NCI-H2196 (cell line): ENCODE data around the gene CARD6.
"Not testable (repeated sequence)": the region's sequence is repeated elsewhere in the genome, so short reads cannot be mapped to it uniquely, and the experiment has no call there.

ENCODE experiments used
- DNase-seq: peaks from one replicate; lab custom pipeline; 2025; ENCODE audit not compliant: unreplicated experiment; lab: John Stamatoyannopoulos, UW

Gene CARD6

DNA sequence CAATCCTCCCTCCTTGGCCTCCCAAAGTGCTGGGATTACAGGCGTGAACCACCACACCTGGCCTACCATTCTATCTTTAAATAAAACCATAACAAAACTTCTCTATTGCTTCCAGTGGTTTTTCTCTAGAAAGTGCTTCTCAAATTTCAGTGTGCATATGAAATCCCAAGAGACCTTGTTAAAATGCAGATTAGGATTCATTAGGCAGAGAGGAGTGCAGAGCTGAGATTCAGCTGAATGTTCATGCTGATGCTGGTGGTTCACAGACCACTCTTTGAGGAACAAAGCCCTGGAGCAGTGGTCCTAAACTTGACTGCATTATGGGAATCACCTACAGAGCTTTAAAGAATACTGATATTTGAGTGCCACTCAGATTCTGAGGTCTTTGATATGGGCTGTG, 28.2 kb downstream of the CARD6 start:
- DNase-seq = no peak

DNA sequence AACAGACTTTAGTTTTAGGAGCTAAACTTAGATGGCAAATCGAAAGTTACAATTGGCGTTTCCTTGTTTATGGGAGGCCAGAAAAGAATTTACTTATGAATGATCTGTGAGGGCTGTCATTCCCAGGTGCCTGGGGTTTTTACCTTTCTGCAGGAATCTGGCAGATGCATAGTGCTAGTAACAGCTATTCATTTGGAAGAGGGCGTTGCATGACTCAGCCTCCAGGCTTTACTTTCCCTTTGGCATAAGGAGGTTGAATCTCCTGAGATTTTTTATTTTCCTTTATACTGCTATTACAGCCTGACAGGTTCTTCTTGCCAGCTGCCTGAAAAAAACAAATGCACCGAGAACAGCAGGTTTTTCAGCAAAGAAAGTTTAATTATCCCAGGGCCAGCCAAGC, 30.0 kb downstream of the CARD6 start:
- no peak for DNase-seq

- not testable (repeated sequence) for DNase-seq
These were observed 31.1 kb downstream of the CARD6 start for GRCh38 chr5:40872253-40872652.

DNA sequence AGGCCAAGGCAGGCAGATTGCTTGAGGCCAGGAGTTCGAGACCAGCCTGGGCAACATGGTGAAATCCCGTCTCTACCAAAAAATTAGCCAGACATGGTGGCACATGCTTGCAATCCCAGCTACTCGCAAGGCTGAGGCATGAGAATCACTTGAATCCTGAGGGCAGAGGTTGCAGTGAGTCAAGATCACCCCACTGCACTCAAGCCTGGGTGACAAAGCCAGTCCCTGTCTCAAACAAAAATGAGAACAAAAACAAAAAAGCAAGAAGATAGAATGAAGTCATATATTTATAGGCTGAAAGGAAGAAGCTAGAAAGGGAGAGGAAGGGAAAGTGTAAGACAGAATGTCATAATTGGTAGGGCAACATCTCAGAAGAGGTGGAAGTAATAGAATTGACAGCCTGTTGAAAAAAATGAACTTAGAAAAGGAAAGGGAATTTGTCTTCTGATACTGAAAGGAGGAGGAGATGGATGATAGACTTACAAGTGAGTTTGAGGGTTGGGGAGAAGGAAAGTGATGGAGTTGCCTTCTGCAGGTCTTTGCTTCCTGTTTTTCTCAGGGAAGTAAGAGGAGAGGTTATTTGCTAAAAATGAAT, 32.2 kb downstream of the CARD6 start:
- DNase-seq = no peak

DNA sequence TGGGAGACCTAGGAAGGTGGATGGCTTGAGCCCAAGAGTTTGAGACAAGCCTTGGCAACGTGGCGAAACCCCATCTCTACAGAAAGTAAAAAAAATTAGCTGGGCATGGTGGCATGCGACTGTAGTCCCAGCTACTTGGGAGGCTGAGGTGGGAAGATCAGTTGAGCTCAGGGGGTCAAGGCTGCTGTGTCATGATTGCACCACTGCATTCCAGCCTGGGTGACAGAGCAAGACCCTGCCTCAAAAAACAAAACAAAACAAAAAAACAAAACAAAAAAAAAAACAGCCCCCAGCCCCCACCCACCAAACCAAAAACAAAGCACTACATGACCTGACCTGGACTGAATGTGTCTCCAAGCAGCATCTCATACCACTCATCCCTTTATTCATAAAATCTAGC, 34.8 kb downstream of the CARD6 start:
- DNase-seq = no peak

DNA sequence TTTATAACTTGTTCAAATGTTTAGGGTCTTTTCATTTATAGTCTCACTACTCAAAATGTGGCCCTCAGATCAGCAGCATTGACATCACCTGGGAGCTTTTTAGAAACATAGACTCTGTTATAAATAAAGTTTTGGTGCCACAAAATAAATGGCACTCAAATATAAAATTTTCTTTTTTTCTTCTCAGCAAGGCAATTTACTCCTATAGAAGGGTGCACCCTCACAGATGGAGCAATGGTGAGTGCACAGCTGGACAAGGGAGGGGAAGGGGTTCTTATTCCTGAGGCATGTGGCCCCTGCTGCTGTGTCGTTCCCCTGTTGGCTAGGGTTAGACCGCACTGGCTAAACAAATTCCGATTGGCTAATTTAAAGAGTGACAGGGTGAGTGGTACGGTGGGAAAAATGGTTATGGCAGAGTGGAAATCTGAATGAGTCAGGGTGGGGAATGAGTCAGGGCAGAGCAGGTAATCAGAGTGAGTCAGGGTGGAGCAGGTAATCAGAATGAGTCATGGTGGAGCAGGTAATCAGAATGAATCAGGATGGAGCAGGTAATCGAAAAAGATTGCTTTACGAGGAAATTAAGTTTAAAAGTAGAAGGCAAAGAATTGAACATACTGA, 36.3 kb downstream of the CARD6 start:
- no peak for DNase-seq

GRCh38 chr5:40879163-40879942, 38.2 kb downstream of the CARD6 start:
- peak; percentile 41 for DNase-seq

DNA sequence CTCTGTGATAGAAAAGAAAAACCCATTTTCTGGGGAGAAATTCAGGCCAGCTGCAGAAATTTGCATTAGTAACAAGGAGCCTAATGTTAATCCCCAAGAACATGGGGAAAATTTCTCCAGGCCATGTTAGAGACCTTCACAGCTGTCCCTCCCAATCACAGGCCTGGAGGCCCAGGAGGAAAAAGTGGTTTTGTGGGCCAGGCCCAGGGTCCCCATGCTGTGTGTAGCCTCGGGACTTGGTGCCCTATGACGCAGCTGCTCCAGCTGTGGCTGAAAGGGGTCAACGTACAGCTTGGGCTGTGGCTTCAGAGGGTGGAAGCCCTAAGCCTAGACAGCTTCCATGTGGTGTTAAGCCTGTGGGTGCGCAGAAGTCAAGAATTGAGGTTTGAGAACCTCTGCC, 41.1 kb downstream of the CARD6 start:
- no peak for DNase-seq

GRCh38 chr5:40883051-40883450, 41.9 kb downstream of the CARD6 start:
- DNase-seq = not testable (repeated sequence)

DNA sequence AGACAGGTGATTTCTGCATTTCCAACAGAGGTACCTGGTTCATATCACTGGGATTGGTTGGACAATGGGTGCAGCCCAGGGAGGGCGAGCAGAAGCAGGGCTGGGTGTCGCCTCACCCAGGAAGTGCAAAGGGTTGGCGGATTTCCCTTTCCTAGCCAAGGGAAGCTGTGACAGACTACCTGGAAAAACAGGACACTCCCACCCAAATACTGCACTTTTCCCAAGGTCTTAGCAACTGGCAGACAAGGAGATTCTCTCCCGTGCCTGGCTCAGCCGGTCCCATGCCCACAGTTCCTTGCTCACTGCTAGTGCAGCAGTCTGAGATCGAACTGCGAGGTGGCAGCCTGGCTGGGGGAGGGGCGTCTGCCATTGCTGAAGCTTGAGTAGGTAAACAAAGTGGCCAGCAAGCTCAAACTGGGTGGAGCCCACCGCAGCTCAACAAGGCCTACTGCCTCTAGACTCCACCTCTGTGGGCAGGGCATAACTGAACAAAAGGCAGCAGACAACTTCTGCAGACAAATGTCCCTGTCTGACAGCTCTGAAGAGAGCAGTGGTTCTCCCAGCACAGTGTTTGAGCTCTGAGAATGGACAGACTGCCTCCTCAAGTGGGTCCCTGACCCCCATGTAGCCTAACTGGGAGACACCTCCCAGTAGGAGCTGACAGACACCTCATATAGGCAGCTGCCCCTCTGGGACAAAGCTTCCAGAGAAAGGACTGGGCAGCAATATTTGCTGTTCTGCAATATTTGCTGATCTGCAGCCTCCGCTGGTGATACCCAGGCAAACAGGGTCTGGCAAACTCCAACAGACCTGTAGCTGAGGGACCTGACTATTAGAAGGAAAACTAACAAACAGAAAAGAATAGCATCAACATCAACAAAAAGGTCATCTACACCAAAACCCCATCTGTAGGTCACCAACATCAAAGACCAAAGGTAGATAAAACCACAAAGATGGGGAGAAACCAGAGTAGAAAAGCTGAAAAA, 54.6 kb downstream of the CARD6 start:
- not testable (repeated sequence) for DNase-seq

DNA sequence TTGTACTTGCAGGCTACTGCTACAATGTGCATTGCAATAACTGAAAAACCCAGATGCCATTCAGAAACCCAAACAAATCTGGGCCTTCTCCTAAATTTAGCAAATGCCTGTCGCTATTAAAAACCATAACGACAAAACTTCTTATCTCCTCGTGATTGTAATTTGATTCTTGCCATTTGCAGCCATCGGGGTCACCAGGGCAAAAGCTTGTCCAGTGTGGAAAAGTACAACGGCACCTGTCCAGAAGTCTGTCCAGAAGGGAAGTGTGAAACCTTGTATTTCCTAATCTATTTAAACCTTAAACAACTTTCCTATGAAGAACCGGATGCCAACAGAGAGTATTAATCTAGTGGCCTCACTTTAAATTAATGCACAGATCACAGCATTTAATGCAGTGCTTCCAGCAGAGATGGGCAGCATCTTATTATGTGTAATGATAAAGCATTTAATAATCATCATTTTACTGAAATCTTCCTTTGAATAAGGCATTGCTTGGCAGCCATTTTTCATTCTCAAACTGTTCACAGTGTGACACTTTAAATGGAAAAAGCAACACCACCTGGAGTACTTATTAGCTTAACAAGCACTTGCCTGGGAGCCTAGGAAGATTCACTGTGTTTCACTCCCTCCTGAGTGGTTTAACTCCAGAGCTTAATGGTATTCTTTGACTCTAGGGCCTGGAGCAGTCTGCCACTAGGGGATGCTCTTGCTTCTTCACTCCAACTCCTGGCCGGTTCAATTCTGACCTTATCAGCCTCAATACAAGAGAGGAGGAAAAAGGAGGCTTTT, 63.2 kb downstream of the CARD6 start:
- peak; percentile 61 for DNase-seq

DNA sequence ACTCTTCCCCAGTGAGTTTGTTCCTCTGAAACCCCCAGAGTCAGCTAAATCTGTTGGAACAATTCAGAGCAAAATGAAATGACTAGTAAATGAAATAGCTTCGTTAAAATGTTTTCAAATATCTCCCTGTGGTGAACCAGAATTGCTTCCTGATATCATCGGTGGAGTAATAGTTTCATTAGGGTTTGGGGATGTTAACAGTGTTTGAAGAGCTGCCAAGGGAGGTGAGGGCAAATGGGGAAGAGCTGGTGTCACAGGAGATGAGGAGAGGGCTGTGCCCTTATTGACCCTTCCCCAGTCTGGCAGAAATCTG, 63.8 kb downstream of the CARD6 start:
- no peak for DNase-seq

- DNase-seq = no peak
These were observed 65.2 kb downstream of the CARD6 start for GRCh38 chr5:40906351-40906751.

DNA sequence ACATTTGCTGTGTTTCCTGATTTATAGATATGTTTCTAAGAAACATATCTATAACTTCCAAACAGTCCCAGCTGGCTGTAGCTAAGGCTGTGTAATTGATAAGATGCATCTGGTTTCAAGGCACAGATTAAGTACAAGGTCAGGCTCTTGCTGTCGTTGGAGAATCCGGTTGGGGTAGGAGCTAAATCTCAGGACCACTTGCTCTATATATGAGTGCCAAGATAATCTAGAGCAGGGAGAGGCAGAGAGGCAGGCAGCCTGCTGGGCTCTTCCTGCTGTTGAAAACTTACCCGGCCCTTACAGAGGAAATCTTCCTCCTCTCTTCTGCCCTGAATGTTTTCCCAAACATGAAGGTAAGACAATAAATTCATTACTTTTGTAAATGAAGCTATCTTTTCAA, 68.1 kb downstream of the CARD6 start, which contains the start of gene C7:
TSS of gene C7 (plus strand) at position 234 of the 400 bp plus-strand sequence. CDS start at position 348, 114 bp downstream.
- no peak for DNase-seq

DNA sequence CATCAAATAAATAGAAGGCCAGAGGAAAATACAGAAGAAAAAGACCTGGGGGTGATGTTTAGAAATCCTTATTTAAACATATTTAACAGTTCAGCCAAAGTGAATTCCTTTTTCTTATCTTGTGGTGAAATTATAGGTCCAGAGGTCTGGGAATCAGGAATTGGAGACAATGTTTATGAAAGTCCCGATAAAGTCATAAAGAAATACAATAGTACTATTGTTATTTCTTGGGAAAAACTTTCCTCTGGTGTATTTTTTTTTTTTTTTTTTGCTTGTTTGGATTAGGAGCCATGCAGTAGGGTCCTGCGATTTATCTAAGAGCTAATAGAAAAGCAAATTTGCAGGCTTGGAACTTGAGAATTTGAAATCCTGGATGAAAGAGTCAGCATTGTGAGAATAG, 68.6 kb downstream of the CARD6 start:
- no peak for DNase-seq
